ENCODE results near the gene NSMCE4A. TPM values are rescaled to one million over a fixed set of nuclear protein-coding genes. Genes with fewer than 3 reads are reported as not detected.
"Not testable (repeated sequence)": the region's sequence is repeated elsewhere in the genome, so short reads cannot be mapped to it uniquely, and the experiment has no call there.

Gene NSMCE4A
- total and polyA plus RNA-seq, 9 of the 15 experiments (the other 6 are each of a cell fraction or from before 2014, with no cell fraction given), result 8.4 to 88.5 (median 46.4) TPM

GRCh38 chr10:121974535-121975294, at the start of gene NSMCE4A (continued):
- TF ChIP-seq NRF1 (conservative IDR thresholded peaks at IDR 0.05 in 1 of 2, IDR thresholded peaks at IDR 0.05 in 1 of 2), result peak; percentile 72 to 76

GRCh38 chr10:122023257-122023656, 48.2 kb upstream of the NSMCE4A start:
- intact Hi-C loops (cut with micrococcal nuclease); in situ Hi-C loops (cut with MboI); H3K27ac ChIP-seq (ENCODE audit: extremely low read depth, low read depth, low read length); POLR2A ChIA-PET; H3K4me1 ChIP-seq (replicated peaks in 1 of 2; ENCODE audit: control insufficient read depth in 2 of 2, insufficient read depth in 2 of 2, low read length in 2 of 2); H3K9me3 ChIP-seq (replicated peaks; ENCODE audit: control insufficient read depth, insufficient read depth, low read depth, low read length); H3K4me3 ChIP-seq; ATAC-seq; CTCF ChIA-PET (ENCODE audit: low intra/inter-chr PET ratio); H3K4me2 ChIP-seq (ENCODE audit: insufficient read depth, low read length); H4K20me1 ChIP-seq (replicated peaks; ENCODE audit: control insufficient read depth, insufficient read depth, low read length); H3K79me2 ChIP-seq (ENCODE audit: control insufficient read depth, insufficient read depth, low read length); FAIRE-seq; H3K9ac ChIP-seq (ENCODE audit: insufficient read depth in 1 of 2, low read depth in 2 of 2, low read length in 2 of 2); H2AFZ ChIP-seq (ENCODE audit: low read depth, low read length); DNase-seq (ENCODE audit: extremely low read depth in 1 of 4, low spot score in 3 of 4); H3K36me3 ChIP-seq (ENCODE audit: control insufficient read depth, insufficient read depth, low read length); H3K9me1 ChIP-seq (ENCODE audit: control insufficient read depth, insufficient read depth, low read length); BruUV-seq (replicated peaks): not testable (repeated sequence)
- TF ChIP-seq ZNF146 (CRISPR knock-in tag; IDR thresholded peaks at IDR 0.05; ENCODE audit: unreplicated experiment), result peak; percentile 62
- peaks cover 9 to 14% of the 10 kb centered on the region in 2 experiments; a peak in 4 of 5 replicates for H3K27me3 ChIP-seq (ENCODE audit: control insufficient read depth in 2 of 2, insufficient read depth in 2 of 2, low read length in 2 of 2)
- 29% methylated on average over 6 of the region's 7 CpGs for WGBS (ENCODE audit: insufficient coverage, low coverage, missing lambda C conversion rate)

- WGBS (ENCODE audit: insufficient coverage, low coverage, missing lambda C conversion rate), result 0% methylated on average over 4 of the region's 4 CpGs
- Histone ChIP-seq H3K9ac (ENCODE audit: insufficient read depth in 1 of 2, low read depth in 2 of 2, low read length in 2 of 2) (no peak overlapping the region), H2AFZ (ENCODE audit: low read depth, low read length) (no peak overlapping the region), H3K9me1 (ENCODE audit: control insufficient read depth, insufficient read depth, low read length) (no peaks in the 10 kb centered on the region), H3K27ac (ENCODE audit: extremely low read depth, low read depth, low read length) (no peak overlapping the region), H3K4me2 (ENCODE audit: insufficient read depth, low read length) (no peak overlapping the region), H3K4me3 (no peak overlapping the region), H4K20me1 (replicated peaks; ENCODE audit: control insufficient read depth, insufficient read depth, low read length) (no peaks in the 10 kb centered on the region), H3K79me2 (ENCODE audit: control insufficient read depth, insufficient read depth, low read length) (no peaks in the 10 kb centered on the region), H3K9me3 (replicated peaks; ENCODE audit: control insufficient read depth, insufficient read depth, low read depth, low read length) (no peaks in the 10 kb centered on the region), H3K4me1 (replicated peaks in 1 of 2; ENCODE audit: control insufficient read depth in 2 of 2, insufficient read depth in 2 of 2, low read length in 2 of 2) (no peaks in the 10 kb centered on the region), H3K36me3 (ENCODE audit: control insufficient read depth, insufficient read depth, low read length) (no peaks in the 10 kb centered on the region), H3K27me3 (ENCODE audit: control insufficient read depth in 2 of 2, insufficient read depth in 2 of 2, low read length in 2 of 2) (peaks cover 10 to 16% of the 10 kb centered on the region in 2 experiments; a peak in 4 of 5 replicates)
- CTCF ChIA-PET (ENCODE audit: low intra/inter-chr PET ratio), result no interaction called here
- intact Hi-C loops (cut with micrococcal nuclease), result no loop called here
- POLR2A ChIA-PET, result interaction anchor here (0.7 kb wide), 1 partner anchor 73 kb away, joined by 3 read pairs; no protein-coding TSS in a partner anchor
- FAIRE-seq (no peak), DNase-seq (ENCODE audit: extremely low read depth in 1 of 4, low spot score in 3 of 4) (no peak), ATAC-seq (no peak)
- BruUV-seq (replicated peaks), result no TSS peak
- in situ Hi-C loops (cut with MboI), result no loop called here
- TF ChIP-seq SPI1 (IDR thresholded peaks at IDR 0.05; ENCODE audit: borderline replicate concordance, low read depth, low read length), result no peak
- no peak for TF ChIP-seq DNMT1 (IDR thresholded peaks at IDR 0.05)
- no peak for TF ChIP-seq ZNF592 (IDR thresholded peaks at IDR 0.05)
- no peak for TF ChIP-seq ZZZ3 (IDR thresholded peaks at IDR 0.05)
- no peak for TF ChIP-seq ZNF324 (CRISPR knock-in tag; IDR thresholded peaks at IDR 0.05)
- no peak for TF ChIP-seq DLX4 (CRISPR knock-in tag; IDR thresholded peaks at IDR 0.05)
Measured at GRCh38 chr10:122022276-122022675, 47.3 kb upstream of the NSMCE4A start.

Measured in K562 (cell line).